CD4-positive, alpha-beta memory T cell (primary cell): ENCODE measurements around the gene SRPRB. TPM values are rescaled to one million over a fixed set of nuclear protein-coding genes. Genes with fewer than 3 reads are reported as not detected.

ENCODE experiments used
- CTCF ChIA-PET: fragments of 350-600 bp; sonication (Branson Sonifier 250); formaldehyde crosslinking; loops from one replicate; lab custom pipeline; 2021; ENCODE audit warnings: inconsistent platforms; ENCODE audit not compliant: partially characterized antibody; lab: Charles Lee
- POLR2A ChIA-PET: fragments of 350-600 bp; sonication (Branson Sonifier 250); formaldehyde crosslinking; loops from one replicate; lab custom pipeline; 2021; ENCODE audit not compliant: partially characterized antibody; lab: Charles Lee
- DNase-seq, 5 donors: peaks; one replicate each; pipeline versions ENCODE4 v3.0.0 to v3.0.0-alpha.2; 2020 to 2022; ENCODE audit warnings: mixed read lengths in 1 of 5
- H3K27ac ChIP-seq: one replicate; pipeline ENCODE4 v1.7.0; 2013; ENCODE audit warnings: low read depth, low read length
- H3K27me3 ChIP-seq: 2 replicates; pipeline ENCODE4 v1.7.0; 2013; ENCODE audit warnings: mild to moderate bottlenecking, low read length, moderate library complexity; ENCODE audit not compliant: insufficient read depth
- H3K36me3 ChIP-seq: 2 replicates; pipeline ENCODE4 v1.7.0; 2013; ENCODE audit warnings: mild to moderate bottlenecking, low read length, moderate library complexity; ENCODE audit not compliant: insufficient read depth
- H3K4me1 ChIP-seq: 2 replicates; pipeline ENCODE4 v1.7.0; 2013; ENCODE audit warnings: mild to moderate bottlenecking, low read length, moderate library complexity; ENCODE audit not compliant: insufficient read depth
- H3K4me3 ChIP-seq, 2 donors: one replicate each; pipeline ENCODE4 v1.7.0; 2013; ENCODE audit warnings: low read length in 2 of 2, mild to moderate bottlenecking in 1 of 2
- H3K9me3 ChIP-seq, 2 donors: one replicate each; pipeline ENCODE4 v1.7.0; 2013; ENCODE audit warnings: low read length in 2 of 2, control low read depth in 1 of 2; ENCODE audit not compliant: control insufficient read depth in 1 of 2
- H3K27ac Mint-ChIP-seq, 7 donors: one replicate each; pipeline ENCODE4 v1.8.0; 2020 to 2021; ENCODE audit warnings: mixed read lengths in 7 of 7, mild to moderate bottlenecking in 6 of 7, inconsistent platforms in 3 of 7, moderate library complexity in 3 of 7
- H3K27me3 Mint-ChIP-seq, 2 donors: one replicate each; pipeline ENCODE4 v1.8.0; 2020 to 2021; ENCODE audit warnings: mixed read lengths in 2 of 2
- H3K36me3 Mint-ChIP-seq, 2 donors: one replicate each; pipeline ENCODE4 v1.8.0; 2020 to 2021; ENCODE audit warnings: mixed read lengths in 2 of 2, inconsistent platforms in 1 of 2, mild to moderate bottlenecking in 1 of 2
- H3K4me1 Mint-ChIP-seq, 4 donors: one replicate each; pipeline ENCODE4 v1.8.0; 2020 to 2021; ENCODE audit warnings: mixed read lengths in 4 of 4, mild to moderate bottlenecking in 1 of 4
- H3K4me3 Mint-ChIP-seq, 8 donors: one replicate each; pipeline ENCODE4 v1.8.0; 2020 to 2021; ENCODE audit warnings: mixed read lengths in 8 of 8, mild to moderate bottlenecking in 7 of 8, moderate library complexity in 6 of 8, inconsistent platforms in 3 of 8
- H3K9me3 Mint-ChIP-seq, 8 donors: one replicate each; pipeline ENCODE4 v1.8.0; 2020 to 2021; ENCODE audit warnings: mixed read lengths in 8 of 8, mild to moderate bottlenecking in 5 of 8, inconsistent platforms in 3 of 8, moderate library complexity in 1 of 8
- intact Hi-C: fragments of 100-400 bp; cut with micrococcal nuclease; formaldehyde crosslinking; loops from one replicate; pipeline ENCODE4 v1.15.1; 2023
- polyA plus RNA-seq, 2 donors: library from polyadenylated mRNA; unstranded; fragments of 300-500 nt; fragmentation: Illumina TruSeq; gene quantifications; one replicate each; pipeline ENCODE4 v1.2.3, GENCODE V29; 2021
- total RNA-seq, 2 experiments: library from RNA; stranded (reverse); gene quantifications; one replicate each; pipeline ENCODE4 v1.2.3, GENCODE V29; 2021

SRPRB gene
- total and polyA plus RNA-seq, 4 experiments from 2014 or later: 45.6 to 57.4 (median 52.4) TPM

- Histone ChIP-seq H3K4me1 (no peaks in the 10 kb centered on the region), H3K27ac (no peak overlapping the region), H3K36me3 (no peaks in the 10 kb centered on the region), H3K27me3 (no peaks in the 10 kb centered on the region), H3K9me3 (no peaks in the 10 kb centered on the region), H3K4me3 (no peak overlapping the region)
- Mint-ChIP-seq H3K27ac (no peak overlapping the region), H3K4me1 (no peaks in the 10 kb centered on the region), H3K4me3 (no peak overlapping the region), H3K36me3 (no peaks in the 10 kb centered on the region), H3K9me3 (no peaks in the 10 kb centered on the region), H3K27me3 (peaks cover 2 to 8% of the 10 kb centered on the region in 2 donors)
- intact Hi-C loops: no loop called here
- ChIA-PET POLR2A (no interaction called here), CTCF (no interaction called here)
- DNase-seq: no peak
Observed at GRCh38 chr3:133864616-133865015, 59.0 kb downstream of the SRPRB start.

GRCh38 chr3:133865136-133865855 is 59.7 kb downstream of the SRPRB start:
- peaks cover 6 to 10% of the 10 kb centered on the region in 2 donors for H3K27me3 Mint-ChIP-seq
- no peaks in the 10 kb centered on the region for H3K4me1 ChIP-seq
- no peaks in the 10 kb centered on the region for H3K9me3 Mint-ChIP-seq
- H3K27ac ChIP-seq: no peak overlapping the region
- POLR2A ChIA-PET: no interaction called here
- H3K27me3 ChIP-seq: no peaks in the 10 kb centered on the region
- H3K4me3 ChIP-seq: no peak overlapping the region
- H3K9me3 ChIP-seq: no peaks in the 10 kb centered on the region
- no peaks in the 10 kb centered on the region for H3K36me3 Mint-ChIP-seq
- DNase-seq: no peak
- CTCF ChIA-PET: no interaction called here
- no peaks in the 10 kb centered on the region for H3K36me3 ChIP-seq
- no peak overlapping the region for H3K4me3 Mint-ChIP-seq
- no peak overlapping the region for H3K27ac Mint-ChIP-seq
- intact Hi-C loops: no loop called here
- no peaks in the 10 kb centered on the region for H3K4me1 Mint-ChIP-seq

DNA sequence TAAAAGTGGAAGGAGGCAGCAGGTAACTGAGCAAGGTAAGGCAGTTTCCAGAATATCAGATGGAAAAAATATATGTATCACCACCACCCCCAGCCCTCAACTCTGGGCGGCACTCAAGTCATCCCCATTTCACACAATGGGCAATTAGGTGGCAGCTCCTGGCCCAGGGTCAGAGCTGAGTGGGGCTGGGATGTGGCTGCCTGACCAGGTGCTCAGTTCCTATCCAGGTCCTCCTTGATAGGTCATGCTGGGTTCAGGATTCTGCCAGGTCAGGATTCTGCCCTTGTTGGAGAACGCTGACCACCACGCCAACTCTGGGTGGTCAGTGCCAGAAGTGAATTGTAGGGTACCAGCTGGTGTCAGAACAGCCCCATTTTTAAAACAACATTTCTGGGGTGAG is 60.5 kb downstream of the SRPRB start:
- no peak for DNase-seq
- Mint-ChIP-seq H3K27ac (no peak overlapping the region), H3K9me3 (no peaks in the 10 kb centered on the region), H3K4me3 (no peak overlapping the region), H3K36me3 (no peaks in the 10 kb centered on the region), H3K4me1 (no peaks in the 10 kb centered on the region), H3K27me3 (peaks cover 9 to 12% of the 10 kb centered on the region in 2 donors)
- H3K4me3 ChIP-seq: no peak overlapping the region
- CTCF ChIA-PET: interaction anchor here (0.6 kb wide), 1 partner anchor 328 kb away, joined by 3 read pairs; no protein-coding TSS in a partner anchor
- POLR2A ChIA-PET: no interaction called here
- no peaks in the 10 kb centered on the region for H3K9me3 ChIP-seq
- H3K27ac ChIP-seq: no peak overlapping the region
- no peaks in the 10 kb centered on the region for H3K4me1 ChIP-seq
- intact Hi-C loops: no loop called here
- H3K27me3 ChIP-seq: no peaks in the 10 kb centered on the region
- no peaks in the 10 kb centered on the region for H3K36me3 ChIP-seq

GRCh38 chr3:133868186-133868585 is 62.6 kb downstream of the SRPRB start:
- H3K36me3 Mint-ChIP-seq: no peaks in the 10 kb centered on the region
- CTCF ChIA-PET: no interaction called here
- H3K27me3 Mint-ChIP-seq: peaks cover 9 to 10% of the 10 kb centered on the region in 2 donors
- Histone ChIP-seq H3K4me3 (no peak overlapping the region), H3K9me3 (no peaks in the 10 kb centered on the region), H3K36me3 (no peaks in the 10 kb centered on the region), H3K27me3 (no peaks in the 10 kb centered on the region), H3K27ac (no peak overlapping the region), H3K4me1 (no peaks in the 10 kb centered on the region)
- no peak for DNase-seq
- H3K4me1 Mint-ChIP-seq: no peaks in the 10 kb centered on the region
- POLR2A ChIA-PET: no interaction called here
- no peaks in the 10 kb centered on the region for H3K9me3 Mint-ChIP-seq
- no peak overlapping the region for H3K4me3 Mint-ChIP-seq
- no peak overlapping the region for H3K27ac Mint-ChIP-seq
- intact Hi-C loops: no loop called here

DNA sequence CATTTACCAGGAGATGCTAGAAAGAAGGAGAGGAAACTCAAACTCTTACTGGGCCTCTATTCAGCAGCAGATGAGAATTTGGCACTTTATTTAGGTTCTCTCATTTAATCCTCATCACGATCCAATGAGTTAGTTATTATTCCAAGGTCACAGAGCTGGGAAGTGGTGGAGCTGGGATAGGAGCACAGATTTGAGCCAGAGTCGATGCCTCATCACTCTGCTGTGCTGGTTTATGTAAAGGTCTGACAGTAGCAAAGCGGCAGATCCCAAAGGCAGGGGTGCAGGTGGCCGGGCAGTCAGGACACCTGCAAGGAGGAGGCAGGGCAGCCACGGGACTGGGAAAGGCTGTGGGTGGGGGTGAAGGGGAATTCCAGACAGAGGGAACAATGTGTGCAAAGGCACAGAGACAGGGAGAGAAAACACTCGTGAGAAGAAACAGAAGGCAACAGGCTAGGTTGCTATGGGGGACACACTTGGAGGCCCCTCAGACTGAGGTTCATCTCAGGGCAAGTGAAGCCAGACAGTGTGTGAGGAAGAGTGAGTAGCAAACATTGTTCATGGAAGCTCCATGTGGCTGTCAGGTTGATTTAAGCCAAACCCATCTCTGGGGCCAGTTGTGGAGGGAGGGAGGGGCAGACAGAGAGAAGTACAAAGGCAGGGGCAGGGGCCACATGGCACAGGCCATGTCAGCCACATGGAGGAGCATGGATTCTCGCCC is 63.3 kb downstream of the SRPRB start:
- Mint-ChIP-seq H3K36me3 (no peaks in the 10 kb centered on the region), H3K4me1 (no peaks in the 10 kb centered on the region), H3K9me3 (no peaks in the 10 kb centered on the region), H3K27me3 (peaks cover 9 to 11% of the 10 kb centered on the region in 2 donors), H3K27ac (peak overlapping the region in 1 of 7 donors; percentile 61), H3K4me3 (no peak overlapping the region)
- H3K27me3 ChIP-seq: no peaks in the 10 kb centered on the region
- H3K4me1 ChIP-seq: no peaks in the 10 kb centered on the region
- no peak overlapping the region for H3K4me3 ChIP-seq
- no peak overlapping the region for H3K27ac ChIP-seq
- ChIA-PET CTCF (no interaction called here), POLR2A (no interaction called here)
- no peaks in the 10 kb centered on the region for H3K36me3 ChIP-seq
- DNase-seq: no peak
- intact Hi-C loops: no loop called here
- H3K9me3 ChIP-seq: no peaks in the 10 kb centered on the region

- no peaks in the 10 kb centered on the region for H3K36me3 ChIP-seq
- H3K4me1 Mint-ChIP-seq: no peaks in the 10 kb centered on the region
- H3K9me3 ChIP-seq: no peaks in the 10 kb centered on the region
- peaks cover 9 to 12% of the 10 kb centered on the region in 2 donors for H3K27me3 Mint-ChIP-seq
- no peak overlapping the region for H3K27ac Mint-ChIP-seq
- H3K27me3 ChIP-seq: no peaks in the 10 kb centered on the region
- intact Hi-C loops: no loop called here
- no peaks in the 10 kb centered on the region for H3K9me3 Mint-ChIP-seq
- H3K27ac ChIP-seq: no peak overlapping the region
- ChIA-PET CTCF (no interaction called here), POLR2A (no interaction called here)
- H3K4me3 ChIP-seq: no peak overlapping the region
- no peak overlapping the region for H3K4me3 Mint-ChIP-seq
- no peaks in the 10 kb centered on the region for H3K36me3 Mint-ChIP-seq
- no peak for DNase-seq
- no peaks in the 10 kb centered on the region for H3K4me1 ChIP-seq
Observed at GRCh38 chr3:133869586-133869985, 64.0 kb downstream of the SRPRB start.

DNA sequence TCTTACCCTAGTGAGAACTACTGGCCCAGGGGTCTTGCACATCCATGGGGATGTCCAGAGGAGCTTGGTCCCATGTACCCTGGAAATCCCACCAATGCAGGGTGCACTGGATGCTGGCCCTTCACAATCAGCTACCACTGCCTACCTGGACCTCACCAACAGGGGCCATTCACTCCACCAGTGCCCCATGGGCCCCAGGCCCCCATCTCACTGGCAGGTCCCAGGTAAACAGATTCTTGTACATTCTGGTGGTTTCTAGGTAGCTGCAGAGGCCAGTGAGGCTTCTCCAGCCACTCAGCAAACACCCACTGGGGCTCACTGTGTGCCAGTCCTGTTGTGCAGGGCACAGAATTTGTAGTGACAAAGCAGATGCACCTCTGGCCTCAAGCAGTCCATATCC is 65.2 kb downstream of the SRPRB start:
- Histone ChIP-seq H3K4me3 (no peak overlapping the region), H3K27ac (no peak overlapping the region), H3K27me3 (no peaks in the 10 kb centered on the region), H3K9me3 (no peaks in the 10 kb centered on the region), H3K36me3 (no peaks in the 10 kb centered on the region), H3K4me1 (no peaks in the 10 kb centered on the region)
- no peak for DNase-seq
- no peaks in the 10 kb centered on the region for H3K36me3 Mint-ChIP-seq
- intact Hi-C loops: no loop called here
- H3K27ac Mint-ChIP-seq: no peak overlapping the region
- no peak overlapping the region for H3K4me3 Mint-ChIP-seq
- H3K27me3 Mint-ChIP-seq: peaks cover 9 to 13% of the 10 kb centered on the region in 2 donors
- no peaks in the 10 kb centered on the region for H3K4me1 Mint-ChIP-seq
- CTCF ChIA-PET: no interaction called here
- POLR2A ChIA-PET: no interaction called here
- no peaks in the 10 kb centered on the region for H3K9me3 Mint-ChIP-seq
